Activated T-cell treated with anti-CD3 and anti-CD28 coated beads, Interleukin-2, amount 50 U/mL, for 24 hours (primary cell): ENCODE data around the gene HIGD2A.

Experiments used
- DNase-seq: peaks from one replicate; pipeline ENCODE4 v3.0.0-alpha.2; 2020
- H3K27ac Mint-ChIP-seq: 2 replicates; pipeline ENCODE4 v1.8.0; 2020; ENCODE audit warnings: mild to moderate bottlenecking, mixed read lengths
- H3K27me3 Mint-ChIP-seq: 2 replicates; pipeline ENCODE4 v1.8.0; 2020; ENCODE audit warnings: mixed read lengths
- H3K36me3 Mint-ChIP-seq: 2 replicates; pipeline ENCODE4 v1.8.0; 2020; ENCODE audit warnings: low read depth, mixed read lengths
- H3K4me1 Mint-ChIP-seq: 2 replicates; pipeline ENCODE4 v1.8.0; 2020; ENCODE audit warnings: low read depth, mixed read lengths
- H3K4me3 Mint-ChIP-seq: 2 replicates; pipeline ENCODE4 v1.8.0; 2020; ENCODE audit warnings: mild to moderate bottlenecking, moderate library complexity, mixed read lengths
- H3K9me3 Mint-ChIP-seq: 2 replicates; pipeline ENCODE4 v1.8.0; 2020; ENCODE audit warnings: mixed read lengths

The HIGD2A gene

GRCh38 chr5:176429972-176430371, 41.4 kb downstream of the HIGD2A start:
- H3K4me3 Mint-ChIP-seq, result no peak overlapping the region
- peaks cover 6% of the 10 kb centered on the region for H3K27me3 Mint-ChIP-seq
- DNase-seq, result no peak
- no peaks in the 10 kb centered on the region for H3K36me3 Mint-ChIP-seq
- H3K4me1 Mint-ChIP-seq, result peaks cover 6% of the 10 kb centered on the region
- H3K9me3 Mint-ChIP-seq, result no peaks in the 10 kb centered on the region
- H3K27ac Mint-ChIP-seq, result peak overlapping the region; percentile 8

DNA sequence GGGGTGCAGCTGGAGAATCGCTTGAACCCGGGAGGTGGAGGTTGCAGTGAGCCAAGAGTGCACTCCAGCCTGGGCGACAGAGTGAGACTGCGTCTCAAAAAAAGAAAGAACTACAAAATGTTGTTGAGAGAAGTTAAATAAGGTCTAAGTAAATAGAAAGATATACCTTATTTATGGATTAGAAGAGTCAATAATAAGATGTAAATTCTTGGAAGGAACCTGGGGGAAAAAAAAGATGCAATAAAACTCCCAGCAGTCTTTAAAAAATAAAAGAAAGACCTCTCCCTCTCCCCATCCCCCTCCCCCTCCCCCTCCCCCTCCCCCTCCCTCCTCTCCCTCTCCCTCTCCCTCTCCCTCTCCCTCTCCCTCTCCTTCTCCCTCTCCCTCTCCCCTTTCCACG, 44.2 kb downstream of the HIGD2A start:
- DNase-seq, result no peak
- Mint-ChIP-seq H3K27ac (no peak overlapping the region), H3K36me3 (no peaks in the 10 kb centered on the region), H3K4me1 (peaks cover 16% of the 10 kb centered on the region), H3K27me3 (peaks cover 6% of the 10 kb centered on the region), H3K4me3 (no peak overlapping the region), H3K9me3 (no peaks in the 10 kb centered on the region)

- Mint-ChIP-seq H3K4me3 (peak overlapping the region; percentile 58), H3K9me3 (no peaks in the 10 kb centered on the region), H3K27me3 (peaks cover 10% of the 10 kb centered on the region), H3K27ac (peak overlapping the region; percentile 34), H3K36me3 (no peaks in the 10 kb centered on the region), H3K4me1 (peaks cover 10% of the 10 kb centered on the region)
- DNase-seq, result no peak
Observed at GRCh38 chr5:176436656-176437055, 48.1 kb downstream of the HIGD2A start.

- no peak overlapping the region for H3K27ac Mint-ChIP-seq
- H3K4me1 Mint-ChIP-seq, result peaks cover 10% of the 10 kb centered on the region
- H3K4me3 Mint-ChIP-seq, result no peak overlapping the region
- H3K36me3 Mint-ChIP-seq, result no peaks in the 10 kb centered on the region
- peaks cover 4% of the 10 kb centered on the region for H3K27me3 Mint-ChIP-seq
- no peak for DNase-seq
- no peaks in the 10 kb centered on the region for H3K9me3 Mint-ChIP-seq
Observed at GRCh38 chr5:176438959-176439757, 50.6 kb downstream of the HIGD2A start.
